ENCODE data around the gene EEFSEC.

The EEFSEC gene

DNA sequence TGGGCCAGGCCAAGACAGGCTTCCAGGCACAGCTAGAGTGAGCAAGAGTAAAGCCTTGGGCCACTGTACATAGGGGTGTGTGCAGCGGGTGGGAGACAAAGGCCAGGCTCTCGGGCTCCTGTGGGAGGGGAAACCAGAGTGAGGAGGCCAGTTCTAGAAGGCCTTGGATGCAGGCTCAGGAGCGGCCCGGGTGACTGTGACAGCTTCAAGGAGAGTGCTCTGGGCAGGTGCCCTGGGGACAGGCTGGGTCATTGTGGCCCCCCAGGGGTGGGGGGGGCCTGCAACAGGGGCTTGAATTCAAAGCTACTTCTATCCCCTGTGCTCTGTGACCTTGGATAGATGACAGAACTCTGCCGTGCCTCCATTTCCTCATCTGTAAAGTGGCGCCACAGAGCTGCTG is 204.3 kb downstream of the EEFSEC start:
- intact Hi-C loops (cut with DNase I; ENCODE audit: low total_unique reads): no loop called here
- peaks cover 0 to 14% (median 0%) of the 10 kb centered on the region in 3 donors for H3K36me3 ChIP-seq
- TF ChIP-seq, protein P1, sequence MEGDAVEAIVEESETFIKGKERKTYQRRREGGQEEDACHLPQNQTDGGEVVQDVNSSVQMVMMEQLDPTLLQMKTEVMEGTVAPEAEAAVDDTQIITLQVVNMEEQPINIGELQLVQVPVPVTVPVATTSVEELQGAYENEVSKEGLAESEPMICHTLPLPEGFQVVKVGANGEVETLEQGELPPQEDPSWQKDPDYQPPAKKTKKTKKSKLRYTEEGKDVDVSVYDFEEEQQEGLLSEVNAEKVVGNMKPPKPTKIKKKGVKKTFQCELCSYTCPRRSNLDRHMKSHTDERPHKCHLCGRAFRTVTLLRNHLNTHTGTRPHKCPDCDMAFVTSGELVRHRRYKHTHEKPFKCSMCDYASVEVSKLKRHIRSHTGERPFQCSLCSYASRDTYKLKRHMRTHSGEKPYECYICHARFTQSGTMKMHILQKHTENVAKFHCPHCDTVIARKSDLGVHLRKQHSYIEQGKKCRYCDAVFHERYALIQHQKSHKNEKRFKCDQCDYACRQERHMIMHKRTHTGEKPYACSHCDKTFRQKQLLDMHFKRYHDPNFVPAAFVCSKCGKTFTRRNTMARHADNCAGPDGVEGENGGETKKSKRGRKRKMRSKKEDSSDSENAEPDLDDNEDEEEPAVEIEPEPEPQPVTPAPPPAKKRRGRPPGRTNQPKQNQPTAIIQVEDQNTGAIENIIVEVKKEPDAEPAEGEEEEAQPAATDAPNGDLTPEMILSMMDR (IDR thresholded peaks at IDR 0.05): no peak
- no peak for DNase-seq
- no peaks in the 10 kb centered on the region for H3K9me3 ChIP-seq
- H3K27ac ChIP-seq: no peak overlapping the region
- H3K4me3 ChIP-seq: no peak overlapping the region
- H3K4me1 ChIP-seq: peaks cover 0 to 29% (median 16%) of the 10 kb centered on the region in 4 donors
- no peaks in the 10 kb centered on the region for H3K27me3 ChIP-seq

DNA sequence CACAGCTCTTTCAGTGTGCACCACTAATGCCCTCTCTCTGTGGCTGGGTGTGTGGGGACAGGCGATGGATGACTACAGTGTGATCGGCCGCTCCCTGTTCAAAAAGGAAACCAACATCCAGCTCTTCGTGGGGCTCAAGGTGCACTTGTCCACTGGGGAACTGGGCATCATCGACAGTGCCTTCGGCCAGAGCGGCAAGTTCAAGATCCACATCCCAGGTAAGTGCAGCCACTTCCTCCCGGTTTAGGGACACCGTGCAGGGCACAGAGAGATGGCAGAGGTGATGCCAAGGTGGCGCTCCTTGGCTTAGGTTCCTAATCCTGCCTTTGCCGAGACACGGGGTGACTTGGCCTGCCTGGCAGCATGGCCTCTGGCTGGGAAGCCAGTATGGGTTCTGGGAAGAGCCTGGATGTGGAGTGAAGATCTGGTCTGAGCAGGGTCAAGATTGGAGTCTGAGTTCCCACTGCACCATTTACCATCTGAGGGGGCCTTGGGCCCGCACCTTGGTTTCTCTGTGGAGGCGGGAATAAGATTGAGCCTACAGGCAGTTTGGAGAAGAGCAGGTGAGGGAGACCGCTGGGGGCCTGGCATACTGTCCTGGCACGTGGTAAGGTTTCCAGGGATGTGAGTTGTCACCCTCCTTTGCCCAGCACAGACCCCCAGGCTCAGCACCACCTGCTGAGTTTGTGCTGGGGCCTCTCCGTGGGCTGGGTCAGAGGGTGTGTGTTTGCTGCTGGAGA is 205.0 kb downstream of the EEFSEC start:
- H3K27me3 ChIP-seq: no peaks in the 10 kb centered on the region
- H3K27ac ChIP-seq: no peak overlapping the region
- TF ChIP-seq, protein P1 (IDR thresholded peaks at IDR 0.05): no peak
- no peaks in the 10 kb centered on the region for H3K9me3 ChIP-seq
- H3K36me3 ChIP-seq: peaks cover 0 to 20% (median 0%) of the 10 kb centered on the region in 3 donors
- no peak for DNase-seq
- intact Hi-C loops (cut with DNase I; ENCODE audit: low total_unique reads): no loop called here
- no peak overlapping the region for H3K4me3 ChIP-seq
- peaks cover 0 to 29% (median 16%) of the 10 kb centered on the region in 4 donors for H3K4me1 ChIP-seq

DNA sequence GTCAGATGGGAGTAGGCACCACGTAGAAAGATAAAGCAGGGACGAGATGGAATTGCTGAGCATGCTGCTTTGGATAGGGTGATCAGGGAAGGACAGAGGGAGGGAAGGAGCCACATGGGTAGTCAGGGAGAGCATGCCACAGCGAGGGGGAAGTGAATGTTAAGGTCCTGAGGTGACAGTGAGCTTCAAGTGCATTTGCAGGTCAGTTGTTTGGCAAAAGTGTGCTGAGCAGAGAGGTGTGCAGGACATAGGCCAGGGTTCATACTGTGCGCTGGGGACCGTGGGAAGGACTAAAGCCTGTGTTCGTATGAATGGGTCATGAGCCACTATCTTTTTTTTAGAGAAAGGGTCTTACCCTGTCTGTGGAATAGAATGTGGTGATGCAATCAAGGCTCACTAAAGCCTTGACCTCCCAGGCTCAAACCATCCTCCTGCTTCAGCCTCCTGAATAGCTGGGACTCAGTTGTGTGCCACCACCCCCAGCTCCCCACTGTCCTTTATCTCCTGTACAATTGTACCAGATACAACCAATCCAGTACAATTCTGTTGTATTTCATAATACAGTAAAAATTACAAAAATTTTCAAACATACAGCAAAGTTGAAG is 205.9 kb downstream of the EEFSEC start:
- Histone ChIP-seq H3K27ac (no peak overlapping the region), H3K4me3 (no peak overlapping the region), H3K9me3 (no peaks in the 10 kb centered on the region), H3K4me1 (peaks cover 0 to 25% (median 14%) of the 10 kb centered on the region in 4 donors), H3K27me3 (no peaks in the 10 kb centered on the region), H3K36me3 (peaks cover 0 to 27% (median 0%) of the 10 kb centered on the region in 3 donors)
- DNase-seq: no peak
- intact Hi-C loops (cut with DNase I; ENCODE audit: low total_unique reads): no loop called here
- TF ChIP-seq, protein P1 (IDR thresholded peaks at IDR 0.05): no peak

DNA sequence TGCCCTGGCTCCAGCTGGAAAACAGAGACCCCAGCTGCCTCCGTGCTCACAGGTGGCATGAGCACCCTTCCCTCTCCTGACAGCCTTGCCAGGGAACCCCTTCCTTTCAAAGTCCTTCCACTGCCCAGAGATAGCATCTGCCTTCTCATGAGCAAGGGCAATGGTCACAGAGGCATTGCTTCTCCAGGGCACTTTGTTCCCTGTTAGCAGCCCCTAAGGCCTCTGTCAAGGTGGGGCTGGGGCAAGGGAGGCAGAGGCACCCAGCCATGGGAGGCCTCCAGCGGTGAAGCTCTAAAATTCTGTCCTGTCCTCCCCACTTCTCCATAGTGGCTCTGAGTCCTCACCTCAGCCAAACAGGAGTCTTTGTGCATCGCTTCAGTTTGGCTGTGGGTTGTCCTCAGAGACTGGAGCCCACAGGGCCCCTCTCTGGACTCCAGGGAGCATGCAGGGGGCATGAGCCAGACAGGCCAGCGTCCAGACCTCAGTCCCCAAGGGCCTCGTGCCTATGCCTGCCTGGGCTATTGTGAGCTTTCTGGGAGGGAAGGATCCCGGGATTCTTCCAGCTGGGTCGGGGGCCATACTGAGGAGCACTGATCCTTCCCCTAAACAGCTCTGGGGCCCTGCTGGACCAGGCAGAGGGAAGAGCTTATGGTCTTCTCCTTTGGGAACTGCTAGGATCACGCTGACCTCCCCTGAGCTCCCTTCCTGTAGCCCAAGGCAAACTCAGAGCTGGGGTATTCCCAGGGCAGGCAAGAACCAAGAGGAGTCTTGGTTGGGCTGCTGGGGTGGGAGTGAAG is 206.8 kb downstream of the EEFSEC start:
- no peak for DNase-seq

DNA sequence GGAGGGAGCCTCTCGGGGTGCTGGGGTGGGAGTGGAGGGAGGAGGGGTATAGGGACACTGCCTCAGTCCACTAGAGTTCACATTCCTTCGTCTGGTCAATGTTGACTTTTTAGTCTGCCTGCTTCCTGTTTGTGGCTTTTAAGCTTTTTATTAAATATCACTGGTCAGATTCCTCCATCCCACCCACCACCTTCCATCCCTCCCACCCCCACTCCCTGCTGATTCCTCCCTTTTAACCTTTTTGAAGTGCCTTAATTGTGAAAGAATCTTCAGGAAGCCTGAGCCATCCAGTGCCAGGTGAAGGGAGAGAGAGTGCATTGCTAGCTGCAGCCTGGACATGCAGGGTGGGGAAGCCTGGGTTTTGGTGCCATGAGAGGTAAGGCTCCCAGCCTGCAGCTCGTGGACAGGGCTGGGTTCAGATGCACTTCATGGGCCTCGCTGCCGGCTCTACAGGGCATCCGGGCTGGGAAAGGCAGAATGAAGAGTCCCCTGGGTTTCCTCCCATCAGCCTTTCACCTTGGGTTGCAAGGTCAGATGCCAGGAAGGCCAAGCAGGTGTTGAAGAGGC is 207.5 kb downstream of the EEFSEC start:
- TF ChIP-seq, protein P1 (IDR thresholded peaks at IDR 0.05): no peak
- intact Hi-C loops (cut with DNase I; ENCODE audit: low total_unique reads): no loop called here
- H3K36me3 ChIP-seq: peaks cover 0 to 34% (median 0%) of the 10 kb centered on the region in 3 donors
- no peaks in the 10 kb centered on the region for H3K9me3 ChIP-seq
- H3K4me1 ChIP-seq: peaks cover 0 to 22% (median 14%) of the 10 kb centered on the region in 4 donors
- no peak overlapping the region for H3K27ac ChIP-seq
- H3K27me3 ChIP-seq: no peaks in the 10 kb centered on the region
- no peak for DNase-seq
- no peak overlapping the region for H3K4me3 ChIP-seq

More for the DNA sequence above, 206.8 kb downstream of the EEFSEC start:
- Histone ChIP-seq H3K4me3 (no peak overlapping the region), H3K4me1 (peaks cover 0 to 22% (median 14%) of the 10 kb centered on the region in 4 donors), H3K27me3 (no peaks in the 10 kb centered on the region), H3K9me3 (no peaks in the 10 kb centered on the region), H3K27ac (no peak overlapping the region), H3K36me3 (peaks cover 0 to 33% (median 0%) of the 10 kb centered on the region in 3 donors)
- TF ChIP-seq, protein P1 (IDR thresholded peaks at IDR 0.05): no peak
- intact Hi-C loops (cut with DNase I; ENCODE audit: low total_unique reads): no loop called here

Measured in tibial artery (tissue), 4 donors.